IMR-90 (cell line): Measurements from ENCODE around the gene FRMD4B. TPM values are rescaled to one million over a fixed set of nuclear protein-coding genes. Genes with fewer than 3 reads are reported as not detected.

Experiments used
- ATAC-seq: fragments of 200-7000 bp; cut with Tn5 transposase; 2 replicates; pipeline ENCODE4 v1.9.1; 2020; ENCODE audit warnings: low read depth, mild to moderate bottlenecking, moderate library complexity
- BruUV-seq: library from RNA; stranded (reverse); fragments of 400-500 nt; replicated peaks from 2 replicates; lab custom pipeline; 2021; lab: Mats Ljungman, UMichigan
- CTCF ChIA-PET: fragments of 300-600 bp; formaldehyde crosslinking; extraction: SDS; loops from one replicate; lab custom pipeline; 2021; ENCODE audit warnings: antibody characterized with exemption; lab: Yijun Ruan, JAX
- POLR2A ChIA-PET: fragments of 300-600 bp; sonication (Branson Sonifier 250); formaldehyde crosslinking; loops from one replicate; lab custom pipeline; 2022; ENCODE audit warnings: antibody characterized with exemption; ENCODE audit not compliant: unreplicated experiment; lab: Charles Lee
- DNase-seq: peaks from one replicate; pipeline ENCODE4 v3.0.0; 2013
- H2AFZ ChIP-seq: replicated peaks from 2 replicates; pipeline ENCODE3; 2013; ENCODE audit warnings: low read length, mild to moderate bottlenecking; ENCODE audit not compliant: poor library complexity
- H2AK5ac ChIP-seq: 2 replicates; pipeline ENCODE4 v1.6.1; 2013; ENCODE audit warnings: low read depth, low read length, inconsistent platforms
- H2AK9ac ChIP-seq: replicated peaks from 2 replicates; pipeline ENCODE3; 2013; ENCODE audit warnings: mild to moderate bottlenecking, low read depth, low read length, moderate library complexity; ENCODE audit not compliant: poor library complexity
- H2BK120ac ChIP-seq: 2 replicates; pipeline ENCODE4 v1.6.1; 2013; ENCODE audit warnings: low read depth, low read length, inconsistent platforms
- H2BK15ac ChIP-seq: 3 replicates; pipeline ENCODE4 v1.6.1; 2013; ENCODE audit warnings: low read depth, low read length, inconsistent platforms
- H2BK20ac ChIP-seq: 2 replicates; pipeline ENCODE4 v1.6.1; 2013; ENCODE audit warnings: low read depth, mild to moderate bottlenecking, inconsistent platforms, low read length, moderate library complexity
- H2BK5ac ChIP-seq: 2 replicates; pipeline ENCODE4 v1.6.1; 2013; ENCODE audit warnings: mild to moderate bottlenecking, low read depth, low read length, inconsistent platforms; ENCODE audit not compliant: poor library complexity, severe bottlenecking
- H3K14ac ChIP-seq: replicated peaks from 2 replicates; pipeline ENCODE4 v1.6.1; 2013; ENCODE audit warnings: low read depth, low read length, inconsistent platforms
- H3K18ac ChIP-seq: 2 replicates; pipeline ENCODE4 v1.6.1; 2013; ENCODE audit warnings: low read depth, low read length, control low read depth
- H3K23ac ChIP-seq: 2 replicates; pipeline ENCODE4 v1.6.1; 2013; ENCODE audit warnings: low read depth, low read length, inconsistent platforms
- H3K27ac ChIP-seq: 2 replicates; pipeline ENCODE4 v1.5.1; 2013; ENCODE audit warnings: mild to moderate bottlenecking, control low read depth, low read length; ENCODE audit not compliant: insufficient read depth
- H3K27me3 ChIP-seq: 2 replicates; pipeline ENCODE4 v1.6.1; 2013; ENCODE audit warnings: low read length; ENCODE audit not compliant: control insufficient read depth, insufficient read depth
- H3K36me3 ChIP-seq: 2 replicates; pipeline ENCODE4 v1.6.1; 2013; ENCODE audit warnings: low read length, mixed read lengths; ENCODE audit not compliant: control insufficient read depth, insufficient read depth
- H3K4ac ChIP-seq: 2 replicates; pipeline ENCODE4 v1.6.1; 2013; ENCODE audit warnings: low read depth, low read length, inconsistent platforms
- H3K4me1 ChIP-seq: 2 replicates; pipeline ENCODE4 v1.6.1; 2013; ENCODE audit warnings: low read length, mixed read lengths; ENCODE audit not compliant: control insufficient read depth, insufficient read depth
- H3K4me2 ChIP-seq: 2 replicates; pipeline ENCODE4 v1.6.1; 2013; ENCODE audit warnings: low read depth, mild to moderate bottlenecking, control low read depth, low read length, moderate library complexity
- H3K4me3 ChIP-seq: 2 replicates; pipeline ENCODE4 v1.5.1; 2013; ENCODE audit warnings: low read depth, mild to moderate bottlenecking, control low read depth, low read length, moderate library complexity; ENCODE audit not compliant: insufficient read depth
- H3K56ac ChIP-seq: 2 replicates; pipeline ENCODE4 v1.6.1; 2013; ENCODE audit warnings: low read length, inconsistent platforms; ENCODE audit not compliant: insufficient read depth; ENCODE audit errors: extremely low read depth
- H3K79me1 ChIP-seq, 2 experiments: 2 replicates each; pipeline ENCODE4 v1.6.1; 2013; ENCODE audit warnings: low read length in 2 of 2, inconsistent platforms in 1 of 2, low read depth in 1 of 2
- H3K9ac ChIP-seq: 2 replicates; pipeline ENCODE4 v1.6.1; 2013; ENCODE audit warnings: low read depth, low read length, control low read depth
- H3K9me1 ChIP-seq: 2 replicates; pipeline ENCODE4 v1.6.1; 2013; ENCODE audit warnings: low read length, inconsistent platforms; ENCODE audit not compliant: insufficient read depth
- H3K9me3 ChIP-seq: 2 replicates; pipeline ENCODE4 v1.6.1; 2013; ENCODE audit warnings: low read length; ENCODE audit not compliant: control insufficient read depth, insufficient read depth
- H4K20me1 ChIP-seq: 2 replicates; pipeline ENCODE4 v1.6.1; 2013; ENCODE audit warnings: low read length, inconsistent platforms; ENCODE audit not compliant: insufficient read depth
- H4K5ac ChIP-seq: 2 replicates; pipeline ENCODE4 v1.6.1; 2013; ENCODE audit warnings: mild to moderate bottlenecking, low read depth, low read length, control low read depth
- H4K8ac ChIP-seq, 2 experiments: 2 replicates each; pipeline ENCODE4 v1.6.1; 2013; ENCODE audit warnings: low read depth in 2 of 2, low read length in 2 of 2, control low read depth in 1 of 2, inconsistent platforms in 1 of 2
- H4K91ac ChIP-seq: 2 replicates; pipeline ENCODE4 v1.6.1; 2013; ENCODE audit warnings: low read depth, low read length, inconsistent platforms; ENCODE audit not compliant: insufficient read depth
- BHLHE40 ChIP-seq: fragments of 150-350 bp; IDR thresholded peaks from 2 replicates; pipeline ENCODE4 v1.6.1; 2016; ENCODE audit warnings: mild to moderate bottlenecking, low read depth, low read length
- CEBPB ChIP-seq: IDR thresholded peaks from 2 replicates; pipeline ENCODE4 v1.6.1; 2012; ENCODE audit warnings: low read depth, low read length, improper control_type of control experiment
- CHD1 ChIP-seq: IDR thresholded peaks from 2 replicates; pipeline ENCODE4 v1.6.1; 2012; ENCODE audit warnings: low read depth, low read length, improper control_type of control experiment
- FOS ChIP-seq: fragments of 150-350 bp; IDR thresholded peaks from 2 replicates; pipeline ENCODE4 v1.6.1; 2016; ENCODE audit warnings: low read depth, low read length
- MAFK ChIP-seq: IDR thresholded peaks from 2 replicates; pipeline ENCODE4 v1.6.1; 2012; ENCODE audit warnings: low read depth, low read length, improper control_type of control experiment
- MAZ ChIP-seq: IDR thresholded peaks from 2 replicates; pipeline ENCODE4 v1.6.1; 2012; ENCODE audit warnings: low read depth, mild to moderate bottlenecking, low read length, improper control_type of control experiment, moderate library complexity, borderline replicate concordance
- MXI1 ChIP-seq: IDR thresholded peaks from 2 replicates; pipeline ENCODE4 v1.6.1; 2012; ENCODE audit warnings: low read depth, mild to moderate bottlenecking, low read length, moderate library complexity, borderline replicate concordance
- NFE2L2 ChIP-seq: fragments of 150-350 bp; IDR thresholded peaks from 2 replicates; pipeline ENCODE4 v1.6.1; 2016; ENCODE audit warnings: low read depth, mild to moderate bottlenecking, low read length
- POLR2A ChIP-seq: IDR thresholded peaks from 2 replicates; pipeline ENCODE4 v1.6.1; 2012; ENCODE audit warnings: mild to moderate bottlenecking, low read depth, low read length
- RAD21 ChIP-seq: IDR thresholded peaks from 2 replicates; pipeline ENCODE4 v1.6.1; 2012; ENCODE audit warnings: low read length, improper control_type of control experiment
- RCOR1 ChIP-seq: IDR thresholded peaks from 2 replicates; pipeline ENCODE4 v1.6.1; 2012; ENCODE audit warnings: mild to moderate bottlenecking, low read length, improper control_type of control experiment; ENCODE audit not compliant: insufficient replicate concordance
- RFX5 ChIP-seq: IDR thresholded peaks from 2 replicates; pipeline ENCODE4 v1.8.0; 2012; ENCODE audit warnings: low read depth, mild to moderate bottlenecking, low read length, moderate library complexity
- SMC3 ChIP-seq: fragments of 150-350 bp; IDR thresholded peaks from 2 replicates; pipeline ENCODE4 v1.6.1; 2016; ENCODE audit warnings: low read depth, mild to moderate bottlenecking, antibody characterized with exemption, low read length, moderate library complexity
- WGBS, 2 experiments: methylation state at CpG; one replicate each; pipeline versions ENCODE4 v1.1.5 to v1.1.7; 2013; ENCODE audit warnings: missing lambda C conversion rate in 2 of 2; ENCODE audit not compliant: insufficient read length in 1 of 2; ENCODE audit errors: extremely low coverage in 2 of 2; 5-methylcytosine and 5-hydroxymethylcytosine counted together
- dilution Hi-C: fragments of 300-500 bp; cut with HindIII; formaldehyde crosslinking; loops from one replicate; pipeline ENCODE4 v1.14.3; 2018; ENCODE audit warnings: low sequenced_read_pairs; ENCODE audit not compliant: unreplicated experiment
- in situ Hi-C: fragments of 300-500 bp; cut with MboI; formaldehyde crosslinking; loops from 3 replicates; pipeline ENCODE4 v1.14.3; 2019; ENCODE audit warnings: low sequenced_read_pairs, inconsistent platforms, mixed read lengths
- intact Hi-C: fragments of 100-400 bp; cut with micrococcal nuclease; formaldehyde crosslinking; loops from 2 replicates; pipeline ENCODE4 v1.10.0; 2022
- polyA plus RNA-seq, 3 experiments: library from polyadenylated mRNA; depleted of rRNA; stranded (reverse); fragments of >200 nt; gene quantifications; 2 replicates each; pipeline ENCODE4 v1.2.3, GENCODE V29; 2012; ENCODE audit warnings: low replicate concordance in 1 of 3
- total RNA-seq: library from RNA; depleted of rRNA; stranded (reverse); fragments of >200 nt; gene quantifications from 2 replicates; pipeline ENCODE4 v1.2.3, GENCODE V29; 2012
- TF ChIP-seq, protein P1 (sequence below): fragments of 150-350 bp; IDR thresholded peaks from 2 replicates; pipeline ENCODE4 v1.6.1; 2017; ENCODE audit warnings: mild to moderate bottlenecking, antibody characterized with exemption, low read length, low read depth
- TF ChIP-seq, protein P2 (sequence below): conservative IDR thresholded peaks from 2 replicates; pipeline ENCODE4 v1.5.1; 2012; ENCODE audit warnings: mild to moderate bottlenecking, low read depth, low read length, improper control_type of control experiment
- TF ChIP-seq, protein P3 (sequence below): fragments of 150-350 bp; IDR thresholded peaks from 2 replicates; pipeline ENCODE4 v1.6.1; 2016; ENCODE audit warnings: low read depth, mild to moderate bottlenecking, low read length, moderate library complexity, borderline replicate concordance

The FRMD4B gene
- total and polyA plus RNA-seq, 2 of the 4 experiments (the other 2 are of a cell fraction): 0.14 to 0.36 TPM

DNA sequence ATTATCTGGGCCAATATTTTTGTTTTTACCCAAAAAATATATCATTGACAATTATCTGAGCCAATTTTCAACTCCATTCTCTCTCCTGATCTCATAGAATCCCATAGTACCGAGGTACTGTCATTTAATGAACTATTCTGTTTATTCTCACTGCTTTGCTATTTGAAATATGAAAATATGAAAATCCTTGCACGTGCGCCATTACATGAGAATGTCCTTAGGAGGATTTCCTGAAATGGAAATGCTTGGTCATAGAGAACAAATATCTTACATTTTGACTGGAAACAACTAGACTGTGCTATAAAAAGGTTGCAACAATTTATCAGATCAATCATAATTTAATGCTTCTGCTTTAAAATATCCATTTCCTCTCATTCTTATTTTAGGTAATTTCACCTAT lies 18.3 kb downstream of the FRMD4B start:
- ChIA-PET POLR2A (no interaction called here), CTCF (no interaction called here)
- intact Hi-C loops: no loop called here
- Histone ChIP-seq H3K56ac (no peak overlapping the region), H3K9me3 (no peaks in the 10 kb centered on the region), H2AK9ac (no peak overlapping the region), H2BK5ac (no peak overlapping the region), H4K20me1 (no peaks in the 10 kb centered on the region), H3K27me3 (no peaks in the 10 kb centered on the region; the same call in 1 of the 2 replicates), H3K4me2 (no peak overlapping the region), H3K4me1 (no peaks in the 10 kb centered on the region), H4K5ac (no peak overlapping the region), H2AFZ (no peak overlapping the region), H4K91ac (no peak overlapping the region), H2BK20ac (no peak overlapping the region), H2BK120ac (no peak overlapping the region), H2BK15ac (no peak overlapping the region), H3K36me3 (no peaks in the 10 kb centered on the region), H3K9ac (no peak overlapping the region), H3K4me3 (no peak overlapping the region), H3K4ac (no peak overlapping the region), H3K14ac (no peak overlapping the region), H3K9me1 (no peaks in the 10 kb centered on the region), H3K18ac (no peak overlapping the region), H3K27ac (no peak overlapping the region), H4K8ac (no peak overlapping the region), H2AK5ac (no peak overlapping the region), H3K79me1 (no peaks in the 10 kb centered on the region), H3K23ac (no peak overlapping the region)
- TF ChIP-seq POLR2A (no peak), RFX5 (no peak), MAFK (no peak), MXI1 (no peak), CHD1 (no peak), RAD21 (no peak), BHLHE40 (no peak), NFE2L2 (no peak), RCOR1 (no peak), SMC3 (no peak), MAZ (no peak), FOS (no peak), CEBPB (no peak)
- TF ChIP-seq, protein P1, sequence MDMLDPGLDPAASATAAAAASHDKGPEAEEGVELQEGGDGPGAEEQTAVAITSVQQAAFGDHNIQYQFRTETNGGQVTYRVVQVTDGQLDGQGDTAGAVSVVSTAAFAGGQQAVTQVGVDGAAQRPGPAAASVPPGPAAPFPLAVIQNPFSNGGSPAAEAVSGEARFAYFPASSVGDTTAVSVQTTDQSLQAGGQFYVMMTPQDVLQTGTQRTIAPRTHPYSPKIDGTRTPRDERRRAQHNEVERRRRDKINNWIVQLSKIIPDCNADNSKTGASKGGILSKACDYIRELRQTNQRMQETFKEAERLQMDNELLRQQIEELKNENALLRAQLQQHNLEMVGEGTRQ: no peak
- TF ChIP-seq, protein P2, sequence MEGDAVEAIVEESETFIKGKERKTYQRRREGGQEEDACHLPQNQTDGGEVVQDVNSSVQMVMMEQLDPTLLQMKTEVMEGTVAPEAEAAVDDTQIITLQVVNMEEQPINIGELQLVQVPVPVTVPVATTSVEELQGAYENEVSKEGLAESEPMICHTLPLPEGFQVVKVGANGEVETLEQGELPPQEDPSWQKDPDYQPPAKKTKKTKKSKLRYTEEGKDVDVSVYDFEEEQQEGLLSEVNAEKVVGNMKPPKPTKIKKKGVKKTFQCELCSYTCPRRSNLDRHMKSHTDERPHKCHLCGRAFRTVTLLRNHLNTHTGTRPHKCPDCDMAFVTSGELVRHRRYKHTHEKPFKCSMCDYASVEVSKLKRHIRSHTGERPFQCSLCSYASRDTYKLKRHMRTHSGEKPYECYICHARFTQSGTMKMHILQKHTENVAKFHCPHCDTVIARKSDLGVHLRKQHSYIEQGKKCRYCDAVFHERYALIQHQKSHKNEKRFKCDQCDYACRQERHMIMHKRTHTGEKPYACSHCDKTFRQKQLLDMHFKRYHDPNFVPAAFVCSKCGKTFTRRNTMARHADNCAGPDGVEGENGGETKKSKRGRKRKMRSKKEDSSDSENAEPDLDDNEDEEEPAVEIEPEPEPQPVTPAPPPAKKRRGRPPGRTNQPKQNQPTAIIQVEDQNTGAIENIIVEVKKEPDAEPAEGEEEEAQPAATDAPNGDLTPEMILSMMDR: no peak
- TF ChIP-seq, protein P3, sequence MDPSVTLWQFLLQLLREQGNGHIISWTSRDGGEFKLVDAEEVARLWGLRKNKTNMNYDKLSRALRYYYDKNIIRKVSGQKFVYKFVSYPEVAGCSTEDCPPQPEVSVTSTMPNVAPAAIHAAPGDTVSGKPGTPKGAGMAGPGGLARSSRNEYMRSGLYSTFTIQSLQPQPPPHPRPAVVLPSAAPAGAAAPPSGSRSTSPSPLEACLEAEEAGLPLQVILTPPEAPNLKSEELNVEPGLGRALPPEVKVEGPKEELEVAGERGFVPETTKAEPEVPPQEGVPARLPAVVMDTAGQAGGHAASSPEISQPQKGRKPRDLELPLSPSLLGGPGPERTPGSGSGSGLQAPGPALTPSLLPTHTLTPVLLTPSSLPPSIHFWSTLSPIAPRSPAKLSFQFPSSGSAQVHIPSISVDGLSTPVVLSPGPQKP: no peak
- no TSS peak for BruUV-seq
- DNase-seq (no peak), ATAC-seq (no peak)
- in situ Hi-C loops: no loop called here
- dilution Hi-C loops: no loop called here
- no CpG with 5 or more reads among the region's 3 CpGs for WGBS, 2 experiments
